HEK293T (cell line): Measurements from ENCODE around the gene ACP1.

Experiments used
- BHLHE40 ChIP-seq: fragments of 450-650 bp; IDR thresholded peaks from 2 replicates; pipeline ENCODE4 v1.6.1; 2016; ENCODE audit warnings: mild to moderate bottlenecking, moderate library complexity, borderline replicate concordance
- CTBP1 ChIP-seq: fragments of 450-650 bp; IDR thresholded peaks from 2 replicates; pipeline ENCODE4 v1.6.1; 2016; ENCODE audit warnings: borderline replicate concordance
- ELF4 ChIP-seq: fragments of 450-650 bp; IDR thresholded peaks from 2 replicates; pipeline ENCODE4 v1.6.1; 2017; ENCODE audit warnings: antibody characterized with exemption
- FOXA1 ChIP-seq: fragments of 450-650 bp; IDR thresholded peaks from 2 replicates; pipeline ENCODE4 v1.6.1; 2016; ENCODE audit warnings: mild to moderate bottlenecking
- FOXK2 ChIP-seq: fragments of 450-650 bp; IDR thresholded peaks from 2 replicates; pipeline ENCODE4 v1.6.1; 2016; ENCODE audit warnings: mild to moderate bottlenecking
- FOXM1 ChIP-seq: fragments of 450-650 bp; IDR thresholded peaks from 2 replicates; pipeline ENCODE4 v1.6.1; 2017; ENCODE audit warnings: mild to moderate bottlenecking, borderline replicate concordance
- HDGF ChIP-seq: fragments of 450-650 bp; IDR thresholded peaks from 2 replicates; pipeline ENCODE4 v1.6.1; 2017; ENCODE audit warnings: antibody characterized with exemption, borderline replicate concordance
- L3MBTL2 ChIP-seq: fragments of 450-650 bp; conservative IDR thresholded peaks from 2 replicates; pipeline ENCODE4 v1.6.1; 2016; ENCODE audit warnings: mild to moderate bottlenecking
- LEF1 ChIP-seq: fragments of 450-650 bp; IDR thresholded peaks from 2 replicates; pipeline ENCODE4 v1.6.1; 2017; ENCODE audit warnings: mild to moderate bottlenecking, borderline replicate concordance
- NFRKB ChIP-seq: fragments of 450-650 bp; IDR thresholded peaks from 2 replicates; pipeline ENCODE4 v1.6.1; 2016; ENCODE audit warnings: mild to moderate bottlenecking, moderate library complexity
- SP1 ChIP-seq: fragments of 450-650 bp; IDR thresholded peaks from 2 replicates; pipeline ENCODE4 v1.6.1; 2017
- SUZ12 ChIP-seq: fragments of 450-650 bp; IDR thresholded peaks from 2 replicates; pipeline ENCODE4 v1.6.1; 2016; ENCODE audit warnings: mild to moderate bottlenecking
- ZNF384 ChIP-seq: fragments of 450-650 bp; IDR thresholded peaks from 2 replicates; pipeline ENCODE4 v1.6.1; 2016
- TF ChIP-seq, protein P1 (sequence below): fragments of 450-650 bp; IDR thresholded peaks from 2 replicates; pipeline ENCODE4 v1.6.1; 2016

GRCh38 chr2:228518-229278 is 36.0 kb upstream of the ACP1 start:
- TF ChIP-seq LEF1, result no peak
- no peak for TF ChIP-seq L3MBTL2
- TF ChIP-seq BHLHE40, result no peak
- TF ChIP-seq, protein P1, sequence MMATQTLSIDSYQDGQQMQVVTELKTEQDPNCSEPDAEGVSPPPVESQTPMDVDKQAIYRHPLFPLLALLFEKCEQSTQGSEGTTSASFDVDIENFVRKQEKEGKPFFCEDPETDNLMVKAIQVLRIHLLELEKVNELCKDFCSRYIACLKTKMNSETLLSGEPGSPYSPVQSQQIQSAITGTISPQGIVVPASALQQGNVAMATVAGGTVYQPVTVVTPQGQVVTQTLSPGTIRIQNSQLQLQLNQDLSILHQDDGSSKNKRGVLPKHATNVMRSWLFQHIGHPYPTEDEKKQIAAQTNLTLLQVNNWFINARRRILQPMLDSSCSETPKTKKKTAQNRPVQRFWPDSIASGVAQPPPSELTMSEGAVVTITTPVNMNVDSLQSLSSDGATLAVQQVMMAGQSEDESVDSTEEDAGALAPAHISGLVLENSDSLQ, result no peak
- TF ChIP-seq FOXA1, result no peak
- no peak for TF ChIP-seq FOXK2
- TF ChIP-seq SP1, result no peak
- no peak for TF ChIP-seq SUZ12
- no peak for TF ChIP-seq CTBP1
- no peak for TF ChIP-seq NFRKB
- no peak for TF ChIP-seq FOXM1
- TF ChIP-seq HDGF, result no peak
- no peak for TF ChIP-seq ZNF384
- no peak for TF ChIP-seq ELF4
